NCI-H1436 (cell line): ENCODE data around the gene GFI1B.
"Not testable (repeated sequence)": the region's sequence is repeated elsewhere in the genome, so short reads cannot be mapped to it uniquely, and the experiment has no call there.

Experiments used
- DNase-seq: peaks from one replicate; lab custom pipeline; 2025; lab: John Stamatoyannopoulos, UW

Gene GFI1B

DNA sequence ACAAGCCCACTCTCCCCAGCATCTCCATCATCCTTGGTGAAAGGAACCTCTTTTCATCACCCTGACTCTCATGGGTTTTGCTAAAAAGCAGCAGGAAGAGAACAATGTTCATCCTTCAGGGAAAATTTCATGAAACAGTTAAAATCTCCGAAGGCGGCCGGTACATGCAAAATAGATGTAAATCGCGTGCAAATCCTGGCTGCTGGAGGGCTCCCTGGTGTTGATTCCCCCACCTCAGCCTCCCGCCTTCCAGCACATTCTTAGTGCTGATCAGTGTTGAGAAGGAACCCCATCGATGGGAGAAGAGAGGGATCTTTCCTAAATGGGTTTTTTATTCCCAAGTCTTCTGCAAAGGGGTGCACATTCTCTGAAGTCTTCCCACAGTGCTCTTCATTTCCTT lies 8.7 kb upstream of the GFI1B start:
- DNase-seq: no peak

DNA sequence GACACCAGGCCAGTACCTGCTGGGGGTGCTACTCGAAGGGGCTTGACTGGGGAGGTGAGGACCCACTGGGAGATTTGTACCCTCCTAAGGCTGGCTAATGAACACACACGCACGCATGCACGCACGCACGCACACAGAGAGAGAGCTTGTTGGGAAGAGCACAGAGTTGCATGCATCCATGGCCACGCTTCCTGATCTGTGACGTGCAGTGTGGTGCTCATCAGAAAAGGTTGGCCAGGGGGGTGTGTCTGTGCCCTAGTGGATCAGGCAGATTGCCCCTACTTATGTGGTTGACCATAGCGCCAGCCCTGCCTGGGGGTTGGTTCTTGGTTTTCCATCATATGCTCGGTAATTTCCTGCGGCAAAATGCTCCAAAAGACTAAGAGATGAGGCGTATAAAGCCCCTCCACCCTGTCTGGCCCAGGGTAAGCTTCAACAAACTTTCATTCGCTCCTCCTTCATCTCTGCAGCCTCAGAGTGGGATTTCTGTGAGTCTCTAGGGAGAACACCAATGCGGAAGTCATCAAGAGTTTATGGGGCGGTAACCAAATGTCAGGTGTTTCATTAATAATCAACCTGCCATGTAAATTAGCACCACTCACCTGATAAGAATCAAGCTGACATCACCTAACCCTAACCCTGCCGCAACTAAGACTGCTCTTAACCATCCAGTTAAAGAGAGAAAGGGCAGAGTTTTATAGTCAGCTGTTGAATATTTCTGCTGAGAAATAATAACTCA lies 8.0 kb upstream of the GFI1B start:
- no peak for DNase-seq

DNA sequence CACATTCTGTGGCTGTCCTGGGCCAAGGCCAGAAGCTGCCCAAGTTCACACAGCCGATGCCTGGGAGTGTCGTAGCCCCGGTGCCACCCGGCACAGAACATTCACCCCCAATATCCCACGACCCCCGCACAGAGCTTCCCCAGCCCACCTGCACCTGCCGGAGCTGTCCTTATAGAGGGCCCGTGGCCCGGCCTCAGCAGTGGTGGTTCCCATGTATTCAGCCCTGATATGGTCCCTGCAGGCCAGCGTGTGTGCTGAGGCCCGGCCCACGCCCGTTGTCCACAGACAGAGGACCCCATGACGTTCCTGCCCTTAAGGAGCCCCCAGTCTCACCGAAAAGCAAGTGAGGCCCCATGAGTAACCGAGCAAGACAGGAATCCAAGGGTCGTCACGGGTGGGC lies 5.3 kb upstream of the GFI1B start:
- DNase-seq: no peak

DNA sequence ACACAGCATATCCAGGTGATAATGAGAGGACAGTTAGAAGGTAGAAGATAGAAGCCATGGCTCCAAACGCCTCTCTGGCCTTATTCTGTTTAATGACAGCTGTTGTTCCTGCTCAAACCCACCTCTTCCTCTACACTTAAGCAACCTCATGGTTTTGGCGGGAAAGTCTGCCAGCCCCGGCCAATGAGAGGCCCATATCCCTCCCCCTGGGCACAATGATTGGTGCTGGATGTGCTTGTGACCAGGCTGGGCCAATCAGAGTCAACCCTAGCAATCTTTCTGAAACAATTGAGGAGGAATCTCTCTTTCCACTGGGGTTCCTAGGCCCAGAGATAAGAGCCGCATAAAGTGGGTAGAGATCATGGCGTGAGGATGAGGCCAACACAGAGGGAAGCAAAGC lies 4.8 kb upstream of the GFI1B start:
- no peak for DNase-seq

DNA sequence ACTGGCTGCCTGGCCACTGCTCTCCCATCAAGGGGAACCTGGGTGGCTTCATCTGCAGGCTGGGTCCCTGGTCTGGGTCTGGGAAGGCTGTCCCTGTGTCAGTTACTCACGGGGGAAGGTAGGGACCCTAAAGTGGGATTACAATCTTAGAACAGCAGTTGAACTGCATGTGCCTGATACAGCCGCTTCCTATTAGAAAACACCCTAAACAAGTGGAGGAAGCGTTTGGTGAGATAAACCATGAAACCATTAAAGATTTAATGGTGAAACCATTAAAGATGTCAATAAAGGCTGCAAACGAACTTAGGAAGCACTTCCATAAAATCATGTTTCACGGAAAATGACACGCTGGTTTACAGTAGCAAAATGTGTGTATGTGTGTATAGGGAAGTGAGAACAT lies 2.5 kb upstream of the GFI1B start:
- no peak for DNase-seq

DNA sequence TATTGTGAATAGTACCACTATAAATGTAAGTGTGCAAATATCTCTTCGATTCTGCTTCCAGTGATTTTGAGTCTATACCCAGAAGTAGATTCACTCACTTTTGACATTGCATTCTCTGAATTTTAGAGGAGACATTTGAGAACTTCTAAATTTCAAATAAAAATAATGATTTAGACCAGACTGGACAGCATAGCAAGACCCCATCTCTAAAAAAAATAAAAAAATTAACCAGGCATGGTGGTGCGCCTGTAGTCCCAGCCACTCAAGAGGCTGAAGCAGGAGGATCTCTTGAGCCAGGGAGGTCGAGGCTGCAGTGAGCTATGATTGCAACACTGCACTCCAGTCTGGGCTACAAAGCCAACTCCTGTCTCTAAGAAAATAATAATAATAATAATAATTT lies 1.9 kb upstream of the GFI1B start:
- DNase-seq: no peak

DNA sequence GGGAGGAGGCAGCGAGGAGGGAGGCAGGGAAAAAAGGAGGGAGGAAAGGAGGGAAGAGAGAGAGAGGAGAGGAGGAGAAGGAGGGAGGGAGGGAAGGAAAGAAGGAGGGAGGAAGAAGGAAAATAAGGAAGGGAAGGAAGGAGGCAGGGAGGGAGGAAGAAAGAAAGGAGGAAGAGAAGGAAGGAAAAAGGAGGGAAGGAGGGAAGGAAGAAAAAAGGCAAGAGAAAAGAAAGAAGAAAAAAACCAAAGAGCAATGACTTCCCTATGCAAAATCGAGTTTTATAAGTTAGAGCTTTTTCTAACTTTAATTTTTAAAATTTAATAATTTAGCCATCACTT lies 413 bp upstream of the GFI1B start:
- DNase-seq: no peak

DNA sequence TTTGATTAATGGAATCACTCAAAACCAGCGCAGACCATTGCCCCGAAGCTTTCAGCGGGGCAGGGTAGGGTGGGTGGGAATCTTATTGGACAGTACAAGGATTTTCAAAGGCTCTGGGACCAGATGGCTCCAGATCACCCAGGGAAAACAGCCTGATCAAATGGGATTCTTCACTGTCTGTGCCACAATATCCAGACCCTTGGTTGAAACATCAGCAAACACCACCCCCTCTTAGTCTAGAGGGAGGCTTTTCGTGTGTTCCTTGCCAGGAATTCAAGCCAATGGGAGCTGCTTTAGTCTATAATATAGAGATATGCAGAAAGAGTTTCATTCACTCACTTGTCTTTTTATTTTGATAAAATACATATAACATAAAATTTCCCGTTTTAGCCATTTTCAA lies 1.7 kb downstream of the GFI1B start:
- no peak for DNase-seq

DNA sequence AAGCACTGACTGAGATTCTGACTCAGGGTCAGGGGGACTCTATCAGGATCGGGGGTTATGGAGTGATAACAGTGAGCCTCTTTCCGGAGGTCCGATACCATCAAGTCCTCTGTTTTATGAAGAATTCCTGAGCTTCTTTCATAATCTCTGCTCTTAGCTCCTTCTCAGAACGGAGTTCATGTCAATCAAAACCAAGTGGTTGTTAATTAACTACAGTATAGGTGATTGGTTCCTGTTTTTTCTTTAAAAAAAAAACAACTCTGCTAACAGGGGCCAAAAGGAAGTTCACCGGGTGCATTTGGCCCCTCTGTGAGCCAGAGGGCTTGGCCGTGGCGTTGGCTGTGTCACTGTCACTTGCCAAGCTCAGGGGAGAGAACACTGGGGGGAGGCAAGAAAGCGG lies 4.0 kb downstream of the GFI1B start:
- DNase-seq: no peak

DNA sequence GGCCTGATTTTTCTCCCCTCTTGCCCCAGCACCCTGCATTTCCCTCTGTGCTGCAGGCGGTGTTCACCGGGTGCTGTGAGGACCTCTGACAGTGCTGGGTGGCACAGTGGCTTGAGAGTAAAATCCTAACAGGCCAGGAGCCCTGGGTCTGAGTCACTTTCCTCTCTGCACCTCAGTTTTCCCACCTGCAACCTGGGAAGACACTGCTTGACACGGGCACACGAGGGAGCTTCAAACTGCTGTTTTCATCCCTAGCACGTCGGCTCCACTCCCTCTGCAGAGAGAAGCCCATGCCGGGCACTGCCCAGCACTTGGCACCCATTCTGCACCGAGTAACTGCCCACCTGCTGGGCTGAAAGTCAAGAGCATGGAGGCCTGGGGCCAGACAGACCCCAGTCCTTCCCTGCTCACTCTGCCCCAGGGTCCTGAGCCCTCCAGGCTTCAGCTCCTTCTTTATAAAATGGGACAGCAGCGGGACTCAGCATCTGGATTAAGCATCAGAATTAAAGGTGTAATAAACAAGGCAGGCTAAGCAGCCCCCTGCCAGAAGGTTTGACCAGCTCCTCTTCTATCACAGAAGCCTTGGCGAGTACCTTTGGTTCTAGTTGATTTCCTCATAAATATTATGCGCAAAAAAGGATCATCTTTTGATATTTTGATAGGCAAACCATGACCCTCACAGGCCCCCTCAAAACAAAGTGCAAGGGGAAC lies 5.2 kb downstream of the GFI1B start:
- no peak for DNase-seq

DNA sequence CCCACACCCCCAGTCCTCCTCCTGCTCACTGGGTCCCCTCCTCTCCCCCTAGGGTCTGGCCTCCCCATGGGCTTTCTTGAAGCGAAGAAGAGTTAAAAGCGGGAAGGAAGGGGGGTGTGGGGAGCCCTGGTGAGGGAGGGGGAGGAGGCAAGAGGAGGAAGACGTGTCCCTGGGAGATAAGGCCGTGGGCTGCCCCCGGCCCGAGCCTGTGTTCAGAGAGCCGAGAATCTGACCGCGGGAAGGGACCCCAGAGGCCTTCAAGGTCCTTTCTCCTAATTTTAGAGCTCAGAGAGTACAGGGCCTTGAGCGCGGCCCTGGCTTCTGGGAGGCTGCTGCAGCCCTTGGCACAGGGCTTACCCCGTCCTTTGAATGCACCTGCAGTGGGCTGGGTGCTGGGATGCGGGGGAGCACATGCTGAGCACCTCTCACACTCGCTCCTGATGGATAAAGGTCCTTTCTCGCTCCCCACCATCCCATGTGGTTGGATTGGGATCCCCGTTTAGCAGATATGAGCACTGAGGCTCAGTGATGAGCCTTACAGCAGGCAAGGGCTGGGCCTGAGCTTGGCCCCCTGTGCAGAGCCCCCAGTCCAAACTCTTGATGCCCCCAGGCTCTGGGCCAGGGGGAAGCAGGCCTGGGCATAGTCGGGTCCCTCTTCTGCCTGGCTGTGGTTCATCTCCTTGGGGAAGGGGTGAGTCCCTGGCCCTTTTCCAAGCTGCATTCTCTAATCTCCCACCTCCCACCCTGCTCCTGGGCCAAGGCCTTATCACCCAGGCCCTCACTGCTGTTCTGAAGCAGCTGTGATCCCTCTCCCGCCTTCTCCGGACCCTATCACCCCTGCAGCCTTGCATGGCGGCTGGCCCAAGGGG lies 5.9 kb downstream of the GFI1B start:
- no peak for DNase-seq

DNA sequence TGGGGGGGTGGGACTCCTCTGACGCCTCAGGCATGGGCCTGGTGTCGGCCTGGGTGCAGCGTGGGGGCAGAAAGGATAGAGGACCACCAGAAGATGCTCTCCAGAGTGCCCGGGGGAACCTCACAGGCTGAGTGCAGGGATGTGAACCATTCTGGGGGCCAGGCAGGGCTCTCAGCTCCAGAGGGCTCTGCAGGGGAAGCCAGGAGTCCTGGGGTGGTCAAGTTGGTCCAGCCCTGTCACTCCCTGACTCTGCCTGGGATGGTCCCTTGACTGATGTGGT lies 6.5 kb downstream of the GFI1B start:
- no peak for DNase-seq

DNA sequence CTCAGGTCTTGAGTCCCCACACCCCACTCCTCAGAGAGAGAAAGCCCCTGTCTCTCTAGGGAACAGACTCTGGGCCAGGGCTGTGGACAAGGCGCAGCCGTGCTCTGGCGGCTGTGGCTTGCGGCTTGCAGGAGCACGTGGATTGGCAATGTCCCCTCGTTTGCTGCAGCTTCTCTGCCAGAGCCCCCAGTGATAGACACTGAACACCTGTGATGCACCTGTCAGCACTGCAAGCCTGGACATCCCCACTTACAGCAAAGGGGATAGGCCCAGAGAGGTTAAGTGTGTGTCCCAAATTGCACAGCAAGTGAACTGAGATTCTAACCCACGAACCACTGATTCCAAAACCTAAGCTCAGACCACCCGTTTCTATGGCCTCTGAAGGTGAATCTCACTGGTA lies 7.0 kb downstream of the GFI1B start:
- no peak for DNase-seq

DNA sequence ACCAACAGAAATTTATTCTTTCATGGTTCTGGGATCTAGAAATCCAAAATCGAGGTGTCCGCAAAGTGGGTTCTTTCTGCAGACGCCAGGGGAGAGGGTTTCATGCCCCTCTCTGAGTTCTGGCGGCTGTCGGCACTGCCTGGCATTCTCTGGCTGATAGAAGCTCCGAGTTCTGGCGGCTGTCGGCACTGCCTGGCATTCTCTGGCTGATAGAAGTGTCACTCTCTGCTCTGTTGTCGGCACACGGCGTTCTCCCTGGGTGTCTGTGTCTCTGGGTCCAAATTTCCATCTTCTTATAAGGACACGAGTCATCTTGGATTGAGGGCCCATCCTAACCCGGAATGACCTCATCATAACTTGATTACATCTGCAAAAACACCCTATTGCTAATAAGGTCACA lies 7.6 kb downstream of the GFI1B start:
- DNase-seq: no peak

DNA sequence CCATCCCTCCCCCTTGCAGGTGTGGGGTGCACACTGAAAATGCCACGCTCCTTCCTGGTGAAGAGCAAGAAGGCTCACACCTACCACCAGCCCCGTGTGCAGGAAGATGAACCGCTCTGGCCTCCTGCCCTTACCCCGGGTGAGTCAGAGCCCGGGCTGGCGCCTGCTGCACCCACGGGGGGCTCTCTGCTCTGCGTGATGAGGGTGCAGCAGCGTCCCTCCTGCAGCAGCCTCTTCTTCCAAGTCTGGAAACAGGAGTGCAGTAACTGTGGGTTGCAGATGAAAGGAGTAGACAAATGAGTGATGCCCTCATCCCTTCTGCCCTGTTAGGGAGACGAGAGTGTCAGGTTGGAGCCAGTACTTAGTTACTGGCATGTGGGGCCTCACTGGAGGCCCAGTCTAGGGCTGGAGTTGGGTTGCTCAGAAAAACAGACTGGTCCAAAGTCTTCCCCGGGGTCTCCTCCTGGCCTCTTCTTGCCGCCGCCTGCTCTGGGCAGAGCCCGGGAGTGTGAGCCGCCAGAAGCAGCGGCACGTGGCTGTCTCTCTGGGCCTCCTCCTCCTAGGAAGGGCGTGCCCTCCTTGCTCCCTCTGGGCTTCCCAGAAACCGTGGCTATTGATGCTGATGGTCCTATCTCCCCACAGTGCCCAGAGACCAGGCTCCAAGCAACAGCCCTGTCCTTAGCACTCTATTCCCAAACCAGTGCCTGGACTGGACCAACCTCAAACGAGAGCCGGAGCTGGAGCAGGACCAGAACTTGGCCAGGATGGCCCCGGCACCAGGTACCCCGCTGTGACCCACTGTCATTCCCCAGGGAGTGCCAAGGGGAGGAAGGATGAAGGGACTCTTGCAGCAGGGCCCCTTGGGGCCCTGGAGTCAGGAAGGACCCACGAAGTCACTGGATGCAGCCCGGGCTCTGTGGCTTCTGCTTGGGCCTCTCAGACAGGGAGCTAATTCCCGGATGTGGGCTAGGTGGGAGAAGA lies 8.4 kb downstream of the GFI1B start:
- no peak for DNase-seq

DNA sequence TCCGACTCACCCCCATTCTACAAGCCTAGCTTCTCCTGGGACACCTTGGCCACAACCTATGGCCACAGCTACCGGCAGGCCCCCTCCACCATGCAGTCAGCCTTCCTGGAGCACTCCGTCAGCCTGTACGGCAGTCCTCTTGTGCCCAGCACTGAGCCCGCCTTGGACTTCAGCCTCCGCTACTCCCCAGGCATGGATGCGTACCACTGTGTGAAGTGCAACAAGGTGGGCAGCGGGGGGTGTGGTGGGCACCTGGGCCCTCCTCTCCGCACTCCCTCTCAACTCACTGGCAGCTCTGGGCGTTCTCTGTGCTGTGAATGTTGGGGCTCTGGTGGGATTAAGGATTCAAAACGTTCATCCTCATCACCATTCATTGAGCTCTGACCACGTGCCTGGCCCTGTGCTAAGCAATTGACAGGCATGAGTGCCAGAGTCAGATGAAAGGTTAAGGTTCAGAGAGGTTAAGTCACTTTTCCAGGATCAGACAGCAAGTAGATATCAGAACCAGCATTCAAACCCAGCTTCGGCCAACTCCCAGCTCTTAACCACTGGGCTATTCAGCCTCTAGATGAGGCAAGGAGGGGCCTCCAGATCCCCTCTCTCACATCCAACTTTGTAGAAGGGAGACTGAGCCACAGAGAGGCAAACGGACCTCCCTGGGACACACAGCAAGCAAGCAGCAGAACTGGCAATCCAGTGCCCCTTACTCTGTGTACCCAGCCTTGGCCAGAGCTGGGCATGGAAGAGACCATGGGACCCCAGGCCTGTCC lies 9.9 kb downstream of the GFI1B start:
- DNase-seq: no peak

DNA sequence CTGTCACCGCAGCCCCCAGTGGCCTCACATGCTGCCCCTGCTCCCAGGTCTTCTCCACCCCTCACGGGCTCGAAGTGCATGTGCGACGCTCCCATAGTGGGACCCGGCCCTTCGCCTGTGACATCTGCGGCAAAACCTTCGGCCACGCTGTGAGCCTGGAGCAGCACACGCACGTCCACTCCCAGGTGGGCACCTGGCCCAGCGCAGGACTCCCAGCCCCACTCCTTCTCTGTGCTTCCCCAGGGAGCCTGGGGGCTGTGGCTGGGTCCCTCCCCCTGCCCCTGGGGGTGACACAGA lies 10.5 kb downstream of the GFI1B start:
- DNase-seq: no peak

DNA sequence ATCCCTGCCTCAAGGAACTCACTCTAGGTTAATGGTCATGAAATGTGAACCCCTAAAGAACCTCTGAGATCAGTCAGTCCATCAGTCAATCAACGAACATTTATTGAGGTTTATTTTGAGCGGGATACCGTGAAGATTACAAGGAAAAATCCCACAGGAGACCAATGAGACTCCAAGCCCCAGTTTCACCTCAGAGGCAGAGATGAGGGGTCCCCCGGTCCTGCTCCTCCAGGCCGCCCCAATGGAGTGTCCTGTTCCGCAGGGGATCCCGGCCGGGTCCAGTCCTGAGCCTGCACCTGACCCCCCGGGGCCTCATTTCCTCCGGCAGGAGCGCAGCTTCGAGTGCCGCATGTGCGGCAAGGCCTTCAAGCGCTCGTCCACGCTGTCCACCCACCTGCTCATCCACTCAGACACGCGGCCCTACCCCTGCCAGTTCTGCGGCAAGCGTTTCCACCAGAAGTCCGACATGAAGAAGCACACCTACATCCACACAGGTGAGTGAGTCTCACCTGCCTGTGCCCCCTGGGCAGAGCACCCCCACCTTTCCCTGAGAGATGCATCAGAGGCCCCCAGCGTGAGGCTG lies 11.0 kb downstream of the GFI1B start:
- DNase-seq: no peak

DNA sequence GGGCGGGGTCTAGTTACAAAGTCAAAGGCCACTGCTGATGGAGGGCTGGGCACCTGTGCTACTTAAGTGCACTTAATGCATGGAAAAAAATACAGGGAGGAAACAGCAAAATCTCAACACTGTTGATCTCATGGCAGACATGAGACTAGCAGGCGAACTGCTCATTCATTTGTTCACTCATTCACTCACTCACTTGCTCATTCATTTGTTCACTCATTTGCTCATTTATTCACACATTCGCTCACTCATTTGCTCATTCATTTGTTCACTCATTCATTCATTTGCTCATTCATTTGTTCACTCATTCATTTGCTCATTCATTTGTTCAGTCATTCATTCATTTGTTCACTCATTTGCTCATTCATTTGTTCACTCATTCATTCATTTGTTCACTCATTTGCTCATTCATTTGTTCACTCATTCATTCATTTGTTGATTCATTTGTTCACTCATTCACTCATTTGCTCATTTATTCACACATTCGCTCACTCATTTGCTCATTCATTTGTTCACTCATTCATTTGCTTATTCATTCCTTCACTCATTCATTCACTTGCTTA lies 11.6 kb downstream of the GFI1B start:
- DNase-seq: not testable (repeated sequence)

DNA sequence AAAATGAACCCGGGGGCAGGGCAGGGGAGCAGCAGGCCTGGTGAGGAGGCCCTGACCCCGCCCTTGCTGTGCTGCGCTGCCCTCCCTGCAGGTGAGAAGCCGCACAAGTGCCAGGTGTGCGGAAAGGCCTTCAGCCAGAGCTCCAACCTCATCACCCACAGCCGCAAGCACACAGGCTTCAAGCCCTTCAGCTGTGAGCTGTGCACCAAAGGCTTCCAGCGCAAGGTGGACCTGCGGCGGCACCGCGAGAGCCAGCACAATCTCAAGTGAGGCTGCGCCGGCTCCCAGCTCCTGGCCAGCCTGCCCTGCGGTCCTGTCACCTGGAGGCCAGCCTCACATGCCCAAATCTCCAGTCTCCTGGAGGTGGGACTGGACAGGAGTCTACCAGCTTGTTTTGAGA lies 12.3 kb downstream of the GFI1B start:
- no peak for DNase-seq
